OCI-LY7 (cell line): Measurements from ENCODE around the gene PUM2. TPM values are rescaled to one million over a fixed set of nuclear protein-coding genes. Genes with fewer than 3 reads are reported as not detected.

Source experiments
- BruUV-seq: library from RNA; stranded (reverse); fragments of 400-500 nt; replicated peaks from 2 replicates; lab custom pipeline; 2021; lab: Mats Ljungman, UMichigan
- CTCF ChIA-PET: fragments of 300-600 bp; sonication (Branson Sonifier 250); formaldehyde crosslinking; loops from one replicate; lab custom pipeline; 2022; ENCODE audit warnings: antibody characterized with exemption; ENCODE audit not compliant: unreplicated experiment; lab: Charles Lee
- POLR2A ChIA-PET: fragments of 300-600 bp; sonication (Branson Sonifier 250); formaldehyde crosslinking; loops from one replicate; lab custom pipeline; 2022; ENCODE audit warnings: antibody characterized with exemption; lab: Charles Lee
- DNase-seq: peaks from one replicate; pipeline ENCODE4 v3.0.0-alpha.2; 2015; ENCODE audit warnings: low spot score
- H2AFZ ChIP-seq: fragments of 200-600 bp; sonication (generic), shearing (Covaris generic); 2 replicates; pipeline ENCODE4 v1.6.1; 2014; ENCODE audit warnings: mild to moderate bottlenecking, antibody characterized with exemption, low read length, moderate library complexity
- H3K27ac ChIP-seq: fragments of 200-600 bp; sonication (generic); 2 replicates; pipeline ENCODE4 v1.5.1; 2014; ENCODE audit warnings: mixed run types, low read depth, mild to moderate bottlenecking, moderate library complexity, low read length, inconsistent platforms; ENCODE audit not compliant: poor library complexity, severe bottlenecking
- H3K36me3 ChIP-seq: fragments of 200-600 bp; sonication (generic); 2 replicates; pipeline ENCODE4 v1.6.1; 2014; ENCODE audit warnings: mild to moderate bottlenecking, antibody characterized with exemption, low read length, moderate library complexity, mixed read lengths; ENCODE audit not compliant: insufficient read depth
- H3K4me1 ChIP-seq: fragments of 200-600 bp; sonication (generic); 2 replicates; pipeline ENCODE4 v1.5.1; 2014; ENCODE audit warnings: mild to moderate bottlenecking, low read length; ENCODE audit not compliant: insufficient read depth, poor library complexity, severe bottlenecking
- H3K4me2 ChIP-seq: fragments of 200-600 bp; sonication (generic); 2 replicates; pipeline ENCODE4 v1.6.1; 2014; ENCODE audit warnings: mild to moderate bottlenecking, low read length
- H3K4me3 ChIP-seq: fragments of 200-600 bp; sonication (generic); 2 replicates; pipeline ENCODE4 v1.5.1; 2014; ENCODE audit warnings: mild to moderate bottlenecking, low read depth, low read length; ENCODE audit not compliant: poor library complexity, severe bottlenecking
- H3K79me2 ChIP-seq: fragments of 200-600 bp; sonication (generic); 2 replicates; pipeline ENCODE4 v1.6.1; 2016; ENCODE audit warnings: low read depth, mild to moderate bottlenecking, low read length, moderate library complexity, mixed read lengths; ENCODE audit not compliant: insufficient read depth
- H3K9me2 ChIP-seq: fragments of 200-600 bp; sonication (generic); 2 replicates; pipeline ENCODE4 v1.6.1; 2016; ENCODE audit warnings: mild to moderate bottlenecking, low read length, mixed read lengths; ENCODE audit not compliant: insufficient read depth
- H3K9me3 ChIP-seq: fragments of 200-600 bp; sonication (generic); 2 replicates; pipeline ENCODE4 v1.6.1; 2014; ENCODE audit warnings: mild to moderate bottlenecking, mixed run types, low read length, mixed read lengths
- H4K20me1 ChIP-seq: fragments of 200-600 bp; sonication (generic); 2 replicates; pipeline ENCODE4 v1.6.1; 2014; ENCODE audit warnings: mild to moderate bottlenecking, antibody characterized with exemption, low read length, moderate library complexity, mixed read lengths; ENCODE audit not compliant: insufficient read depth
- CTCF ChIP-seq: fragments of 200-600 bp; sonication (generic); conservative IDR thresholded peaks from 2 replicates; pipeline ENCODE4 v1.5.1; 2014; ENCODE audit warnings: mild to moderate bottlenecking, antibody characterized with exemption, low read length, moderate library complexity, mixed read lengths
- EZH2phosphoT487 ChIP-seq: fragments of 200-600 bp; sonication (generic); IDR thresholded peaks from 2 replicates; pipeline ENCODE4 v1.6.1; 2018; ENCODE audit warnings: low read depth, borderline replicate concordance, mild to moderate bottlenecking, mixed run types, antibody characterized with exemption, low read length, moderate library complexity, mixed read lengths
- intact Hi-C: fragments of 100-400 bp; cut with micrococcal nuclease; formaldehyde crosslinking; loops from one replicate; pipeline ENCODE4 v1.10.0; 2022; ENCODE audit not compliant: unreplicated experiment
- small RNA-seq: library from RNA; depleted of rRNA; stranded (forward); fragments of <200 nt; gene quantifications from one replicate; pipeline ENCODE3, GENCODE V24; 2014
- total RNA-seq, 2 experiments: library from RNA; depleted of rRNA in 1 of 2; stranded (reverse); fragments of >200 nt in 1 of 2; shearing (Covaris generic) in 1 of 2; gene quantifications; 2 replicates each; pipeline ENCODE4 v1.2.3, GENCODE V29; 2014 to 2022

PUM2 gene
- total RNA-seq, 2 experiments from 2014 or later: 48.2 to 122 TPM

DNA sequence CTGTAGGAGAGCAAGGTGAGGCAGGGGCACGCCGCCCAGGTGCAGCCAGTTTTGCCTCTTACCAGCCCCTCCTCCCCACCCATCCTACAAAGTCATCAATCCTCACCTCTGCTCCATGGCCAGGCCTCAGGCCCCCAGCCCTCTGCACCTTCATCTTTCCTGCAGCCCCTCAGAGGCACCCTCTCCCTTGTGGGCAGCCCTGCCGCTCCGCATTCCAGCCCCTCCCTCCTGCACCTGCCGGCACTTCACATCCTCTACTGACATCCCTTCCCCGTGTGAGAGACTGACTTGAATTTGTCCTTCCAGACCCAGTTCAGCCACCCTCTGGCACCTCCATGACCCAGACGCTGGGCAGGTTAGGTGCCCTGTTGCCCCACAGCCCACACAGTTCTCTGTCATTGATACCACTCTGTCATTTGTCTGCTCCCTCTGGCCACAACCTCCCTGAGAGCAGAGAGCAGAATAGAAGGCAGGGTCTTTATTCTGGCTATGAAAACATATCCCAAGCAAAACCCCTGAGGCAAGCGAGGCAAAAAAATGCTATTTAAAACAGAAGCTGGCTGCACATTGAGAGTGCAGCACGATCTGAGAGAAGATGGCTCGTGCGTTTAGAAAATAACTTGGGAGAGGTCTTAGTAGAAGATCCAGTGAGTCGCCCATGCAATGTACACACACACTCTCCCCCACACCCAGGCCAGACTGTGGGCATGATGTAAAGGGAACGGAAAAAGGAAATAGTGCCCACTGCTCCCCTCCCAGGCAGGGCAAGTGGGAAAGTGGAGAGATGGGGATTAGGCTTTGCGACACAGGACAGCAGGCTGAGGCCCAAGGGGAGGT lies 151.6 kb downstream of the PUM2 start:
- no peaks in the 10 kb centered on the region for H4K20me1 ChIP-seq
- ChIA-PET POLR2A (no interaction called here), CTCF (no interaction called here)
- H3K4me3 ChIP-seq: no peak overlapping the region
- no peak for TF ChIP-seq EZH2phosphoT487
- no peak for TF ChIP-seq CTCF
- no TSS peak for BruUV-seq
- no peak overlapping the region for H3K27ac ChIP-seq
- no peak for DNase-seq
- H3K79me2 ChIP-seq: no peaks in the 10 kb centered on the region
- H3K4me2 ChIP-seq: no peak overlapping the region
- H3K4me1 ChIP-seq: no peaks in the 10 kb centered on the region
- no peaks in the 10 kb centered on the region for H3K9me2 ChIP-seq
- H2AFZ ChIP-seq: no peak overlapping the region
- H3K36me3 ChIP-seq: no peaks in the 10 kb centered on the region
- intact Hi-C loops: no loop called here
- no peaks in the 10 kb centered on the region for H3K9me3 ChIP-seq

Small RNA genes lying within 50 kb of the gene (small RNA-seq; reads per million reads assigned to genes)
- not detected for gene RNU7-113P

Other genes starting within 250 kb of the PUM2 start
- gene SDC1, start 125.7 kb downstream of the PUM2 start, total RNA-seq (2014; rRNA removed; shearing (Covaris generic)): not detected in 2 replicates
- 0.10 TPM in 1 of 2 replicates, not detected in the other for gene SDC1, start 125.7 kb downstream of the PUM2 start, total RNA-seq (2022)
- 0.15 TPM in 1 of 2 replicates, not detected in the other for gene RHOB, start 96.2 kb upstream of the PUM2 start, total RNA-seq (2014; rRNA removed; shearing (Covaris generic))
- 0.36 TPM in 1 of 2 replicates, not detected in the other for gene RHOB, start 96.2 kb upstream of the PUM2 start, total RNA-seq (2022)